Mesenteric fat pad (tissue), 1 donor: ENCODE measurements around the gene GDPD2. TPM values are rescaled to one million over a fixed set of nuclear protein-coding genes. Genes with fewer than 3 reads are reported as not detected.
"Not testable (repeated sequence)": the region's sequence is repeated elsewhere in the genome, so short reads cannot be mapped to it uniquely, and the experiment has no call there.

Experiments used
- DNase-seq: peaks from one replicate; pipeline ENCODE4 v3.0.0-alpha.2; 2020; ENCODE audit warnings: low spot score
- long read RNA-seq: library from polyadenylated mRNA; unstranded; transcript quantifications from one replicate; pipeline ENCODE4 v2.0.0, GENCODE V29; 2020
- total RNA-seq: library from RNA; stranded (reverse); fragmentation: NEBNext Ultra II Directional; extraction: Animal tissue kit (Norgen Biotek cat#: 25700); gene quantifications from one replicate; pipeline ENCODE4 v1.2.1, GENCODE V29; 2021
- donor health status: DM: yes; HTN: yes; CAD: no.

The GDPD2 gene
- not detected for total RNA-seq
- long read RNA-seq = 0 reads

- DNase-seq = no peak
Measured at GRCh38 chrX:70422851-70423341, at the start of gene GDPD2. Gene GDPD2 (plus strand): TSS chrX:70423314. CDS start chrX:70424985, 1,671 bp downstream.

GRCh38 chrX:70386235-70386634 is 36.9 kb upstream of the GDPD2 start:
- DNase-seq = no peak

GRCh38 chrX:70398899-70399298 is 24.2 kb upstream of the GDPD2 start:
- no peak for DNase-seq

GRCh38 chrX:70400181-70400580 is 22.9 kb upstream of the GDPD2 start:
- not testable (repeated sequence) for DNase-seq

GRCh38 chrX:70402721-70403120 is 20.4 kb upstream of the GDPD2 start:
- DNase-seq = no peak

- DNase-seq = no peak
Measured at GRCh38 chrX:70405003-70405402, 18.1 kb upstream of the GDPD2 start.

GRCh38 chrX:70410921-70411320 is 12.2 kb upstream of the GDPD2 start:
- no peak for DNase-seq

- DNase-seq = no peak
Measured at GRCh38 chrX:70411475-70411874, 11.6 kb upstream of the GDPD2 start.

GRCh38 chrX:70421618-70422017 is 1.5 kb upstream of the GDPD2 start:
- no peak for DNase-seq

GRCh38 chrX:70423936-70424675 is 992 bp downstream of the GDPD2 start:
- no peak for DNase-seq

GRCh38 chrX:70424801-70425200 is 1.7 kb downstream of the GDPD2 start:
- DNase-seq = no peak

- DNase-seq = no peak
Measured at GRCh38 chrX:70426286-70427278, 3.5 kb downstream of the GDPD2 start.

GRCh38 chrX:70427365-70427764 is 4.3 kb downstream of the GDPD2 start:
- no peak for DNase-seq

- no peak for DNase-seq
Measured at GRCh38 chrX:70429759-70430158, 6.6 kb downstream of the GDPD2 start.

GRCh38 chrX:70432936-70433847 is 10.1 kb downstream of the GDPD2 start:
- DNase-seq = no peak

GRCh38 chrX:70433848-70434351 is 10.8 kb downstream of the GDPD2 start:
- no peak for DNase-seq

GRCh38 chrX:70434352-70434866 is 11.3 kb downstream of the GDPD2 start:
- no peak for DNase-seq

GRCh38 chrX:70434914-70435586 is 11.9 kb downstream of the GDPD2 start:
- DNase-seq = no peak

- DNase-seq = no peak
Measured at GRCh38 chrX:70436343-70436742, 13.2 kb downstream of the GDPD2 start.

- no peak for DNase-seq
Measured at GRCh38 chrX:70437011-70437410, 13.9 kb downstream of the GDPD2 start.
